Fibroblast of gingiva (primary cell): Measurements from ENCODE around the gene APCDD1L.
A peak's percentile ranks its signal among the peaks of the same experiment; 100 is the strongest.

ENCODE experiments used
- DNase-seq: peaks from one replicate; pipeline ENCODE4 v3.0.0-alpha.2; 2011; ENCODE audit warnings: low read depth

The APCDD1L gene

DNA sequence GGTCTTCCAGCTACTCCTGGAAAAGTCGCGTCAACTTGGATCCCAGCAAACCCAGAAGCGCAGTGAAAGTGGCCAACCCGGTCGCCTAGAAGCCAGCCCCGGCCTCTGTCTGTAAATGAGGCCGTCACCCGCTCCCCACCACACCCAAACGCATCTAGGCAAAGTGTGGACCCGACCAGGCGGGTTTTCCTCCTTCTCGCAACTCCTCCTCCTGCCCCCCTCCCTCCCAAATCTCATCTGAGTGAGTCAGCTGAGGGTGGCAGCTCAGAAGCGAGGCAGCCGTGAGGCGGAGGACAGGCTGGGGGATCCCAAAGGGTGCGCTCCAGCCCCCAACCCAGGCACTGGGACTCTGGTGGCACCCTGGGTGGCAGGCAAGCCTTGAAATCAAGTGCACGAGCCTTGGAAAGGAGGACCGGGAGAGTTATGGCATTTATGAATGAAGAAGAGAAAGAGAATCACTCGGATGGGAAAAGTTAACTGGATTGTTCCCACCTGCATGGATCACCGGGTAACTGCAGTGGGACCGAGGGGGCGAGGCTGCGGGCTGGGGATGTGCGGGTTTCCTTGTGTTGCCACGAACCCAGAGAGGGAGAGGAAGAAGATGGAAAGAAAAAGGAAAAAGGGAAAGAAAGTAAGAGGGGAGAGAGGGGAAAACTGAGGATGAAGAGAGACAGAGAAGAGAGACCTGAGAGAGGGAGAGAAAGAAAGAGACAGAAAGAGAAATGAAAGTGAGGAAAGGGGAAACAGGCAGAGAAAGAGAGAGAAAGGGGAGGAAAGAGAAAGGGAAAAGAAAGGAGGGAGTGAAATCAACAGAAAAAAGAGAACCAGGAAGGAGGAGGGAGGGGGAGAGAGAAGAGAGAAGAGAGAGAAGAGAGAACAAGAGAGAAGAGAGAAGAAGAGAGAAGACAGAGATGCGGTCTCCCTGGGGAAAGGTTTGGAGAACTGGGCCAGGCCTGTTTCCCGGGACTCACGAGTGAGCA lies at the start of gene APCDD1L:
Gene APCDD1L, minus strand, starts transcription at position 167 of the 980 bp plus-strand sequence. CDS start 692 bp downstream, outside the sequence.
- no peak for DNase-seq

DNA sequence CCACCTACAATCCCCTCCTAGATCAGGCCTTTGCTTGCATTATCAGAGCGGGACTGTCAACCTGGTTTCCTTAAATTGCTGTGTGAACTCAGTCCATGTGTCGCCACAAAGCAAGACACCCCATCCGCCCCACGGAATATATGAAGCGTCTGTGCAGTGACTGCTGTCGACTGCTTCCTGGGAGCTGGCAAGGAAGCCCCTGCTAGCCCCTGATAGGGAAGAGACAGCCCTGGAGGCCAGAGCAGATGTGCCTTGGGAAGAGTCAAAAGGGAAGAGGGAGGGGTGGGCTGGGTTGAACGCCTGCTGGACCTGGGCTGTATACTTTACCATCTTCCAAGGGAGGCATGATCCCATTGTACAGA lies 44.1 kb upstream of the APCDD1L start:
- DNase-seq: no peak

DNA sequence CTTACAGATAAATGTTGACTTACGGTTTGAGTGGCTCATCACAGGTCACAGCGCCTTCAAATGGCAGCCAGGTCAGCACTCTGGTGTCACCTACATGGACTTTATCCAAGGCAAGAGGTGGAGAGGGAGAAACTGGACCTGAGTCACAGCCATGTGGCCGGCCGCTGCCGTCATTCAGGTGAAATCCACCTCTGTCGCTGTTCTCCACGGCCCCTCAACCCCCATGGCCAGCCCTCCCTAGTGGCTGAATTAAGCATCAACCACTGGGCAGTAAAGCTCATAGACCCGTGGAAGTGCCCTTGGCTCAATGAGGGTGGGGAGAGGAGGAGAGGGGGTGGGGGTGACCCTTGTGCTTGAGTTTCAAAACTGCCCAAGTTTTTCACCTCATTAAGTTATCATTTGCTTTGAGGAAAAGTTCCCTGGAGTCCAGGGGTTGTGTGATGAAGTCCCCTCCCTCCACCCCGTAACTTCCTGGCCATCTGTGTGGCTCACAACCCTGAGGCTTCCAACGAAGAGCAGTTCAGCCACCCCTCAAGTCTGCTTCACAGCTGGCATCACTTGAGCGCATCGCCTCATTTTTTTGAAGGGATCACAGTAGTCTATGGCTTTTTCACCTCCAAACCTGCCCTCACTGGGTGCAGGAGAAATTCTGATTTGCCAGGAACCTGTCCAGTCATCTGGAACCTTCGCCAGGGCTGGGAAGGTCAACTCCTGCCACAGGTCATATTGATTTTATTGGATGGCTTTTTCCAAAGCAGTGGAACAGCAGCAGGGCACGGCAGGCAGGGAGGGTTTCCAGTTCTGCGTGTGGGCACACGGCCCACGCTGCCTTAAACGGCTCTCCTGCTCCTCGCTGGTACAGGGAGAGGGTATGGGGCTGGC lies 43.5 kb upstream of the APCDD1L start:
- DNase-seq: no peak

DNA sequence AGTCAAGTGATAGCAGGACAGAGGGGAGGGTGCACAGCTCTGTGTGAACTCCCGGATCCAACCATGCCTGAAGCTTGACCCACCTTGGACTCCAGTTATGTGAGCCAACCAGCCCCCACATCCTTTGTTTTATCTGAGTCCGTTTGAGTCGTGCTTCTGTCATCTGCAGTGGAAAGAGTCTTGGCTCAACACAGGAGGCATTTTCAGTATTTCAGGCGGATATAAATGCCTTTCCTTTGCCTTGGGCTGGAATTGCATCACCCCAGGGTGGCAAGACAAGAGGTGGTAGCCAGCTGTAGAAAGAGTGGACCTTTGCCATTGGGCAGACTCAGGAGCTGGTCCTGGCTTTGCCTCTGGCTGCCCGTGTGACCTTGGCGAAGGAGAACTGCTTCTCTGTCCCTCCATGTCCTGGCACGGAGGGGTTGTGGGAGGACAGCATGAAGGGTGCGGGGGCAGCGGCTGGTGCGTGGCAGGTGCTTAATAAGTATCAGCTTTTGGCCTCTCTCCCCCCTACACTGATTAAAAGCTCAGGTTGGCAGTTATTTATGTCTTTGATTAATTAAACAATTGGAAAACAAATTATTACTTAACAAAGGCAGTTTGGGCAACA lies 42.6 kb upstream of the APCDD1L start:
- DNase-seq: no peak

DNA sequence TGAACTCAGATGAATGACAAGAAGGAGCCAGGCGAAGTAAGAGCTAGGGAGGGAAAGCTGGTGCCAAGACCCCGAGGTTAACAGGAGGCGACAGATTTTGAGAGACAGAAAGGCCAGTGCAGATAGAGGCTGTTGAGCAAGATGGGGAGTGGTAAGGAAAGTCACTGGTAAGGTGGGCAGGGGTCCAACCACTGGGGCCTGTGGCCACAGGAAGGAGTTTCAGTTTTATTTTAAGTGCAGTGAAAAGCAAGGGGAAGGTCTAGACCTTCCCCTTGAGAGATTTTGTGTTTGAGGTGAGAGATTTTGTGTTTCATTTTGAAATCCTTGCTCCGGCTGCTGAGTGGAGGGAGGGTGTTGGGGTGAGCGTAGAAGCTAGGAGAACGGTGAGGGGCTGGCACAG lies 41.8 kb upstream of the APCDD1L start:
- no peak for DNase-seq

DNA sequence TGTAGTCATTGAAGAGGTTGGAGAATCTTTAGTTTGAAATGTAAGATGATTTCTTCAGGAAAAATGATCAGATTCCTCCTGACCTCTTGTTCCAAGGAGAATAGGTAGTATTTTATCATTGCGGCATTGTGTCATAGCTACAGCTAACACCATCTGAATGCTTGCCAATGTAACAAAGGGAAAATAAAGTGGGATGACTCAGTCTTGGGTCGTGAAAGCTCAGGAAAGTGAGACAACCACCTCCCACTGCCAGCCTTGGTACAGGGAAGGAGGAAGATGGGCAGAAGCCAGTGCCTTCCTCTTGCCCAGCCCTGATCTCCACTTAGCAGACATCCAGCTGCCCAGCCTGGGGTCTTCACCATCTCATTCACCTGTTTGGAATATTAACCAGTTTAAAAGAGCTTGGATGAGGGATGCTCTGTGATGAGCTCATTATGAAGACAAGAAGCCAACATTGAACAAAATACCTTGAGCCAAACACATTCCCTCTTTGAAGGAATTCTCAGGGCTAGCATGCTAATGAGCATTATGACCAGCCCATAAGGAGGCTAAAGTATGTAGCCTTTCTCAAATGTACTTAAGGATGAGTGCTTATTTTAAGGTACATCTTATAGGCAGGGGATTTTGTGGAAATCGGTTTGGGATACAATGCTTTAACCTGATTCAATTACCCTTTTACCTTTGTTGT lies 40.0 kb upstream of the APCDD1L start:
- peak; percentile 57 for DNase-seq

DNA sequence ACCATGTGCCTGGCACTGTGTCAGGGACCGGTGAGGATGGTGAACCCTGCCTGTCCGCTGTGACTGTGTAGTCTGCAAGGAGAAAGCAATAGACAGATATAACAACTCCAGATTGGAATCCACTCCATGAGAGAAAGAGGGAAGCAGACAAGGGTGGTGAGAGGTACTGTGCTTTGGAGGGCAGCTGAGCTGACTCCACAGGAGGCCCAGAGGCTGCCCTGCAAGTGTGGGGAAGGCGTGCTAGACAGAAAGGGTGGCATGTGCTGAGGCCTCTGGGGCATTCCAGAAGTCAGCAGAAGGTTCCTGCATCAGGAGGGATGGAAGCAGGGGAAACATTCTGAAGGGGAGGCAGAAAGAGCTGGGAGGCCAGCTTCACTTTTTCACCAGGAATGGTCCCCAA lies 39.3 kb upstream of the APCDD1L start:
- DNase-seq: no peak

DNA sequence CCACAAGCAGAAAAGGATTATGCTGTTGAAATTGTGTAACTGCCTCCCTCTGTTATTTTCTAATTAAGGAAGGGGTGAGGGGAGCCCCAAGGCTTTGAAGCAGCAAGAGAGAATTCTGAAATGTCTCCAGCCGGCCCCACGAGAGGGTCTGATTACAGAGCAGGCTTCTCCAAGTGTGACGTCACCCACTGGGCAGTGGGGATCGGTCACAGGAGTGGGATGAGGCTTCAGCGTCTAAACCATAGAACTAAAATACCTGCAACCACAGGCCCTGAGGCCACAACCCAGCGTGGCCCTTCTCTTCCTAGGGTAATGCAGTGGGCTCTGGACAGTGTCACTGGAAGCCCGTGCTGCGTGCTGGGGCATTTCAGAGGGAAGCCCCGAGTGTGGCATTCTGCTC lies 38.6 kb upstream of the APCDD1L start:
- peak; percentile 57 for DNase-seq

DNA sequence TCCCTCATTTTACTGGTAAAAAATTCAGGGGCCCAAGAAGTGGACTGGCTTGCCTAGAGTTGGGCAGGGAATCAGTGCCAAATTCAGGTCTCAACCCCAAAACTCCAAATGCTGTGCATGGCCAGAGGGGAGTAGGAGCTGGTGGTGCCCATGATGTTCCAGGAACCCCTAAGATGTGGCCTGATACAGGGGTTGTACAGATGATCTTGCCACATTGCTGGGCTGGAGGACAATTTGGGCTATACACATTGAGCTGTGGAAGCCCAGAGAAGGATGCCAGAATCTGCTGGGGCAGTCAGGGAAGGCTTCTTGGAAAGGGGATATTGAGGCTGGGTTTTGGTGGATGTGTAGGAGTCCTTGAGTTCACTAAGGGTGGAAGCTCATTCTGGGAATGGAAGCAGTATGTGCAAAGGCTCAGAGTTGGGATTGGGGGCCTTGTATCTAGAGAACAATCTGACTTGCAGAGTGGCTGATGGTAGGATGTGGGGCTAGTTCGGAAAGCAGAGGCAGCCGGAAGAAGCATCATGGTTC lies 38.0 kb upstream of the APCDD1L start:
- no peak for DNase-seq

DNA sequence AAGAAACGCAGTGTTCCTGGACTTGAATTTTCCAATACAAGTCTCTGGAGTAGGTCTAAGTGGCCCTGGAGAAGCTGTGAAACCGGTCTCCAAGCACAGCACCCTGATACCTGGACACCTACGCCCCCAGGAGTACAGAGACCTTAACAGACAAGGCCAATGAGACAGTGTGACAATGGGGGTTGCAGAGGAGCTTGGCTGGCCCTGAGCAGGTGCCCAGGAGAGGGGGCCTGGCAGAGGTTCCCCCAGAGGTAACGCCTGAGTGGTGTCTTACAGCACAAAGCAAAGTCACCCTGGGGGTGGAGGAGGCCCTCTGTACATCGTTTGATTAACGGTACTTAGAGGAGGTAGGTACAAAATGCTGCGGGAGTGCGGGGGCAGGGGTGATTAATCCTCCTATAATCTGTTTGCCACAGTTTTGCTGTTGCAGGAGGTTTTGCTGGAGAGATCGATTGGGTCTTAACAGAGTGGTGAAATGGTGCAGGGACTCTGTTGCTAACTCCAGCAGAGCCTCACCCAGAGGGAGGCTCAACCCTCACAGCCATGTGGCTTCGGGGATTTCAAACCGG lies 37.3 kb upstream of the APCDD1L start:
- no peak for DNase-seq

DNA sequence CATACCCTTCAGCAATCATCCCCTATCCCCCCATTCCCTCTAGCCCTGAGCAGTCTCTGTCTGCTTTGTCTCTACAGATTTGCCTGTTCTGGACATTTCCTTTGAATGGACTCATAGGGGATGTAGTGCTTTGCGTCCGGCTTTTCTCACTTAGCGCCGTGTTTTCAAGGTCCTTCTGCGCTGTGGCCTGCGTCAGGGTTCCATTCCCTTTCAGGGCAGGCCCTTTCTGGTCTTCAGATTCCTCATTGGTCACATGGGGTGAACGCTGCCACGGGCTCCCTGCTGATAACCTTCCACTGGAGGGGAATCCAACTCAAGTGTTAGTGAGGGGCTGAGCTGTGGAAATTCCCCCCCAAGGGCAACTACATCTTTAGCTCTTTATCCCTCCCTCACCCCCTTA lies 36.4 kb upstream of the APCDD1L start:
- DNase-seq: no peak

DNA sequence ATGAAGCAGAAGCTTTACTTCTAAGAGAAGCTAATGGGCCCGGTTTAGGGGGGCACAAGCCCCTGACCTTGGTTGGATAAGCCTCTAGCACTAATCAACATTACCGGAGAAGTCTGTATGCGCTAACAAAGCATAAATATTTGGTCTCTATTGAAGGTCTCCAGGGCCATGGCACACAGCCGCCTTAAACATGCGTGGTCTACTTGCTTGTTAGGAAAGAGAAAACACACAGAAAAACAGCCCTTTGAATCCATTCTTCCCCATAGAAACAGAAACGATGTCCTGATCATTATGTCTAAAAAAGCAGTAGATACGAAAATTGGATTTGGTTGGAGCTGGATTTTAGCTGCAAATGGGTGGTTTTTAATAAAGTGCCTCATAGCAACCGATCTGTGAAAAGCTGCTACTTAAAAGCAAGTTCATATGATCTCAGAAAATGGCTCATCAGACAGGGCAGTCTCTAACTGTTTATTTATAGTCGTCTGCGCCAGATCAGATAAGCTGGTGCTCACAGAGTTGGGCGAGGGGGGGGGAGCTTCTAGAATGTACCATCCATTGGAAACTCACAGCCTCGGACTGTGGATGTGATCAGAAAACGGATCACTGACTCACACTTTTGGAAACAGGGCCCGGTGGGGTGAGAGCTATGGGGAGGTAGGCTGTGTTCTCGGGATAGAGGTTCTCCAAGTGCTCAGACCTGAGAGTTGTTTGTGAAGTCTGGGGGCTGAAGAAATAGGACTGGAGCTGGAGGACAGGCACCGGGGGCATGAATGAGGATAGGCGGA lies 35.3 kb upstream of the APCDD1L start:
- peak; percentile 20 for DNase-seq

DNA sequence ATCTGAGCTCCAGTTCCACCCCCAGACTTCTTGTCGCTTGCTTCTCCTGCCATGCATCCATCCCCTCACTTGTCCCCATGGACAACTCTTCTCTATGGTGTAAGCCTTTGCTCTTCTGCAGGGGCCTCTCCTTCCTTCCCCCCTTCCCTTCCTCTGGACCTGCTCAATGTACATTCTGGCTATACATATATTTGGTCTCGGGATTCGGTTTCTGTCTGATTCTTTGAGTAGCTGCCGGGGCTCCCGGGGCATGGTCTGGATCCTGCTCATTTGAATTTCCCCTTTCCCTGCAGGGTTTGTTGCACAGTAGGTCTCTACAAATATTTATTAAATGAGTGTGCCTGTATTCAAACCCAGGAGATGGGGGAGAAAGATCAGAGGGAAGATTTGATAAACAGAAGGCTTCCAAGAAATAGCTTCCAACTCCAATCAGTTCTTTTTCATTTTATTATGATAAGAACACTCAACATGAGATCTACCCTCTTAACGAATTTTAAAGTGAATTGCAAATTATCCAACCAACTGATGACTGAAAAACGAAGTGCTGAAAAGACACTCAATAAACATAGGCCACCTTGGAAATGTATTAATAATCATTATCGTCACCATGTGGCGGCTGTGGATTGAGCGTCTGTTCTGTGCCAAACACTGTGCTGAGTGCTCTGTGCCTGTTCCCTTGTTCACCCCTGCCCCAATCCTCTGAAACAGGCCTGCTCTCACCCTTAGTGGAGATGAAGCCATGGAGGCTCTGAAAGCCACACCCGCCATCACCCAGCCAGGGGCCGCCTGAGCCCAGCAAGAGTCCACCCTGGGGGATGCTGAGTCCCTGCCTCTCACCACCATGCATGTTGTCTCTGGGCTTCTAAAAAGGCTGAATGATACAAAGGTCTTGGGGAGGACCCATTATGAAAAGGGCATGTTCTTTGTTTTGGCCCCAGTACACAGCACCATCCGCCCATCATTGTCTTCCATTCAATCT lies 34.3 kb upstream of the APCDD1L start:
- DNase-seq: no peak

DNA sequence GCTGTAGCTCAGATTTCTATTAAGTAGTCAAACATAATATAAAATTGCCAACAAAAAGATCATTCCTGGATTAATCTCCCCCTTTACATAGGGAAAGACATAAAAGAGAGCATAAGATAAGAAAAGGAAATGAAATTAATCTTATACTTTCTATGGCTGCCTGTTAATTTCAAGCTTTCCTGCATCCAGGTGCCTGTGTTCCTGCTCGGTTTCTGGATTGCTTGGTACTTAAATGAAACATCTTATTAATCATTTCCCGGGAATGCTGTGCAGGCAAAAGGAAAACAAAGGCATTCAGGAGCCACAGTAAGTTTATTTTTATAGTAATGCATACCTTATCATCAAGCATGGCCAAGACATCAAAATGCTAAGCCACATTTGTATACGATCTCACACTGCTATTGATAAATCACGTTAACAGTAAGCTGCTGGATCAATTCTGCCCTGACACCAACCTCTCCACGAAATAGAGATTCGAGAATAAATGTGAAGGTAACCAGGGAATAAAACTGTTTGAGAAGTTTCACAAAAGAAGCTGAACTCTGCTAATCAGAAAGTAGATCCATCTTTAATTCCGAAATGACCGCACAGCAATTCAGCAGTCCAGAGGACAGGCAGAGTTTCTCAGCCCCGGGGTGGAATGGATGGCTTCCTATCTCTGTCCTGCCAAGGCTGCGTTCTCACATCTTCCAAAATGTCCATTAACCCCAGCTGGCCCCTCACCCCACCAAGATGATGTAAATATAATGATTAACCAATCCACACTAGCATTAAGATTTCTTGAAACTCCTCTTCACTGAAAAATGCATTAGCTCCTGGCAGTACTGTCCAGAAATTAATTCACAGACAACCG lies 32.6 kb upstream of the APCDD1L start:
- no peak for DNase-seq

DNA sequence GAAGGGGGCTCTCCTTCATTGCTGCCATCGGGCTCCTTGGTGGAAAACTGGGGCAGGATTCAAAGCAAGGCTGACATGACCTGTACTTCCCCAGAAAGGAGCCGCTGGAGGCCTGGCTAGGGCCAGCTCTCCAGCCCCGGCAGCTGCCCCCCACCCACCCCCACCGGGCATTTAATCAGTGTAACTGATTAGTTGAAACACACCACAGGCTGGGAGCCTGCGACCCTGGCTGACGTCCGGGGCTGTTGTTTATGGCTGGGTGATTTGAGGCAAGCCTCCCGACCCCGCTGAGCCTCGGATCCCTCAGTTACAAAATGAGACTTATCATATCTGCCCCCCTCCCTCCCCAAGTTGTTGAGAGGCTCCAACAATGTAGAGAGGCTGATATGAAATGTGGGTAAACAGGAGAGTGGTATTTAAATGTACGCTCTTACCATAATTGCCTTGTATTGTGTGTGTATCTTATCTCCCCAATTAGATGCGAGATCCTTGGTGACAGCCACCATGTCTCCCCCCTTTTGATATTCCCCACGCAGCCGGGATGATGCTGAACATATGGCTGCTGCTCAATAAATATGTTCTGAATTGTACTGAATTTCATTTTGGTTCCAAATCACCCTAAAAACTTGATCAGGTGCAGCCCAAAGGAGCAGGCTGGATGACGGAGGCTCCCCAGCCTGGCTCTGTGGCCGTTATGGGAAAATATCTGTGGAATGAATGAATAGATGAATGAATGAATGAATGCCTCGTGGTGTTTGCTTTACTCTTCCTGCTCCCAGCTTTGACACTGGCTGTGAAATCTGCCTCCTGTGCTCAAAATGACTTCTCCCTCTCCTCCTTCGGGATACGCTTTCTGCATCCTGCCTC lies 31.8 kb upstream of the APCDD1L start:
- no peak for DNase-seq

DNA sequence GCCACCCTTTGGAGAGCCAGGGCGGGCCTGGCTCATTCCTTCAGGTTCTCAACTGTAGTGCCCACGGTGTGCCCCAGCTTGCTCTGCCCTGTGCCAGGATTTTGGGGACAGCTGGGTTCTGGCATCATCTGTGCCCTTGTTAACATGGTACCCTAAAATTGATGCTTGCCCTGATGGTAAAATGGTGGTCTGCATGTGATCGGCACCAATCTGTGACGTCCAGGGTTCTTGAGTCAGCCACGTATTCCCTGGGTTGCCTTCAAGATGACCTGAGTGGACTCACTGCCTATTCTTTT lies 31.2 kb upstream of the APCDD1L start:
- DNase-seq: no peak
